Measurements from ENCODE around the gene ZNF587B. TPM values are rescaled to one million over a fixed set of nuclear protein-coding genes. Genes with fewer than 3 reads are reported as not detected.
A peak's percentile ranks its signal among the peaks of the same experiment; 100 is the strongest.
"Not testable (repeated sequence)": the region's sequence is repeated elsewhere in the genome, so short reads cannot be mapped to it uniquely, and the experiment has no call there.

ZNF587B gene
- total RNA-seq, 1 donor from 2014 or later = 12.2 TPM

- intact Hi-C loops (cut with DNase I) = no loop called here
- no peak overlapping the region for H3K27ac ChIP-seq
- H3K36me3 ChIP-seq = peaks cover 10% of the 10 kb centered on the region
- ATAC-seq (no peak), DNase-seq (no peak)
- TF ChIP-seq CTCF (IDR thresholded peaks at IDR 0.05) = no peak
- no peaks in the 10 kb centered on the region for H3K27me3 ChIP-seq
- no peak overlapping the region for H3K4me3 ChIP-seq
- H3K4me1 ChIP-seq = no peaks in the 10 kb centered on the region
- peaks cover 56% of the 10 kb centered on the region for H3K9me3 ChIP-seq
These were observed 42.4 kb downstream of the ZNF587B start for GRCh38 chr19:57872450-57872849.

GRCh38 chr19:57873883-57874799 is 44.0 kb downstream of the ZNF587B start:
- H3K4me3 ChIP-seq = not testable (repeated sequence)

GRCh38 chr19:57886046-57886445 is 55.9 kb downstream of the ZNF587B start:
- Histone ChIP-seq H3K4me1 (peaks cover 4% of the 10 kb centered on the region), H3K27ac (no peak overlapping the region), H3K9me3 (peaks cover 3% of the 10 kb centered on the region), H3K36me3 (no peaks in the 10 kb centered on the region), H3K4me3 (no peak overlapping the region), H3K27me3 (no peaks in the 10 kb centered on the region)
- ATAC-seq (no peak), DNase-seq (no peak)
- TF ChIP-seq CTCF (IDR thresholded peaks at IDR 0.05) = no peak
- intact Hi-C loops (cut with DNase I) = no loop called here

More at GRCh38 chr19:57873883-57874799, 44.0 kb downstream of the ZNF587B start:
- ATAC-seq; H3K36me3 ChIP-seq; intact Hi-C loops (cut with DNase I); H3K4me1 ChIP-seq; DNase-seq; H3K27me3 ChIP-seq; H3K27ac ChIP-seq: not testable (repeated sequence)
- peaks cover 51% of the 10 kb centered on the region for H3K9me3 ChIP-seq

GRCh38 chr19:57887195-57887941 is 57.3 kb downstream of the ZNF587B start:
- H3K4me1 ChIP-seq = peaks cover 4% of the 10 kb centered on the region
- intact Hi-C loops (cut with DNase I) = no loop called here
- no peak overlapping the region for H3K27ac ChIP-seq
- no peak for TF ChIP-seq CTCF (IDR thresholded peaks at IDR 0.05)
- H3K36me3 ChIP-seq = no peaks in the 10 kb centered on the region
- H3K27me3 ChIP-seq = no peaks in the 10 kb centered on the region
- no peak for ATAC-seq
- H3K4me3 ChIP-seq = peak overlapping the region; percentile 75
- no peak for DNase-seq
- peaks cover 3% of the 10 kb centered on the region for H3K9me3 ChIP-seq

- no peak for TF ChIP-seq CTCF (IDR thresholded peaks at IDR 0.05)
- intact Hi-C loops (cut with DNase I) = no loop called here
- ATAC-seq (no peak), DNase-seq (no peak)
- H3K27me3 ChIP-seq = no peaks in the 10 kb centered on the region
- H3K27ac ChIP-seq = peak overlapping the region; percentile 79
- H3K9me3 ChIP-seq = peaks cover 3% of the 10 kb centered on the region
- H3K36me3 ChIP-seq = no peaks in the 10 kb centered on the region
- H3K4me1 ChIP-seq = peaks cover 4% of the 10 kb centered on the region
- peak overlapping the region; percentile 75 for H3K4me3 ChIP-seq
These were observed 58.0 kb downstream of the ZNF587B start for GRCh38 chr19:57888107-57888559.

All from upper lobe of right lung (tissue), 1 donor.